HCT116 (cell line): ENCODE measurements around the gene MSL1. TPM values are rescaled to one million over a fixed set of nuclear protein-coding genes. Genes with fewer than 3 reads are reported as not detected.

Source experiments
- ATAC-seq: fragments of 200-7000 bp; cut with Tn5 transposase; 2 replicates; pipeline ENCODE4 v1.9.1; 2020; ENCODE audit warnings: mild to moderate bottlenecking, moderate library complexity
- BruUV-seq: library from RNA; stranded (reverse); fragments of 400-500 nt; replicated peaks from 2 replicates; lab custom pipeline; 2021; lab: Mats Ljungman, UMichigan
- CTCF ChIA-PET: fragments of 300-600 bp; sonication (Branson Sonifier 250); formaldehyde crosslinking; loops from one replicate; lab custom pipeline; 2021; ENCODE audit warnings: antibody characterized with exemption; lab: Charles Lee
- POLR2A ChIA-PET: fragments of 300-600, 350-600 bp; sonication (Branson Sonifier 250); formaldehyde crosslinking; loops from one replicate; lab custom pipeline; 2021; ENCODE audit warnings: antibody characterized with exemption; lab: Charles Lee
- RAD21 ChIA-PET, 2 experiments: fragments of 300-600 bp; sonication (Branson Sonifier 250); formaldehyde crosslinking; loops; one replicate each; lab custom pipeline; 2023; ENCODE audit warnings: low total read pairs in 2 of 2; ENCODE audit not compliant: uncharacterized antibody in 2 of 2, unreplicated experiment in 2 of 2, low non-redundant PET in 1 of 2; lab: Charles Lee
- DNase-seq: peaks from one replicate; pipeline ENCODE4 v3.0.0-alpha.2; 2010; ENCODE audit warnings: low read depth, low spot score
- H2AFZ ChIP-seq: fragments of 200-600 bp; shearing (Covaris generic), sonication (generic); 2 replicates; pipeline ENCODE4 v1.6.1; 2017; ENCODE audit warnings: low read depth, mixed run types, mixed read lengths, antibody characterized with exemption, low read length; ENCODE audit not compliant: poor library complexity, severe bottlenecking
- H3K27ac ChIP-seq: 2 replicates; pipeline ENCODE4 v1.5.1; 2012; ENCODE audit warnings: low read depth, low read length
- H3K27me3 ChIP-seq: fragments of 200-600 bp; sonication (generic); 2 replicates; pipeline ENCODE4 v1.6.1; 2016; ENCODE audit warnings: mixed run types, low read length, mixed read lengths; ENCODE audit not compliant: insufficient read depth
- H3K36me3 ChIP-seq, 2 experiments: fragments of 200-500 bp in 1 of 2; fragments of 200-600 bp in 1 of 2; sonication (Bioruptor generic) in 1 of 2; sonication (generic) in 1 of 2; 2 replicates each; pipeline versions ENCODE4 v1.5.1 to v1.6.1; 2014 to 2016; ENCODE audit warnings: low read length in 2 of 2, inconsistent platforms in 1 of 2, mixed read lengths in 1 of 2, mixed run types in 1 of 2; ENCODE audit not compliant: insufficient read depth in 2 of 2, control insufficient read depth in 1 of 2
- H3K4me1 ChIP-seq, 2 experiments: fragments of 200-600 bp in 1 of 2; sonication (generic) in 1 of 2; 2 replicates each; pipeline versions ENCODE4 v1.5.1 to v1.6.1; 2012 to 2017; ENCODE audit warnings: low read length in 2 of 2, inconsistent platforms in 1 of 2, mild to moderate bottlenecking in 1 of 2, mixed read lengths in 1 of 2, mixed run types in 1 of 2, moderate library complexity in 1 of 2; ENCODE audit not compliant: insufficient read depth in 2 of 2, control insufficient read depth in 1 of 2
- H3K4me2 ChIP-seq: fragments of 200-600 bp; sonication (generic); 2 replicates; pipeline ENCODE4 v1.6.1; 2017; ENCODE audit warnings: mixed run types, low read length, mixed read lengths
- H3K4me3 ChIP-seq, 2 experiments: fragments of 200-600 bp in 1 of 2; sonication (generic) in 1 of 2; replicated peaks in 1 of 2; 2 replicates each; pipeline ENCODE4 v1.5.1; 2011 to 2016; ENCODE audit warnings: low read length in 2 of 2, control low read depth in 1 of 2, low read depth in 1 of 2, mild to moderate bottlenecking in 1 of 2, mixed read lengths in 1 of 2, mixed run types in 1 of 2
- H3K79me2 ChIP-seq: fragments of 200-600 bp; sonication (generic); 2 replicates; pipeline ENCODE4 v1.6.1; 2017; ENCODE audit warnings: mild to moderate bottlenecking, mixed run types, low read length, moderate library complexity, mixed read lengths; ENCODE audit not compliant: insufficient read depth
- H3K9ac ChIP-seq: fragments of 200-600 bp; sonication (generic); 2 replicates; pipeline ENCODE4 v1.6.1; 2016; ENCODE audit warnings: low read length, mixed read lengths
- H3K9me2 ChIP-seq: fragments of 200-600 bp; sonication (generic), shearing (Covaris generic); 2 replicates; pipeline ENCODE4 v1.6.1; 2017; ENCODE audit warnings: mixed run types, mild to moderate bottlenecking, moderate library complexity; ENCODE audit not compliant: insufficient read depth
- H3K9me3 ChIP-seq, 2 experiments: fragments of 200-500 bp in 1 of 2; fragments of 200-600 bp in 1 of 2; sonication (Bioruptor generic) in 1 of 2; sonication (generic) in 1 of 2; 2 replicates each; pipeline ENCODE4 v1.6.1; 2014 to 2017; ENCODE audit warnings: low read length in 2 of 2, mixed read lengths in 2 of 2, inconsistent platforms in 1 of 2, low read depth in 1 of 2, mild to moderate bottlenecking in 1 of 2, mixed run types in 1 of 2, moderate library complexity in 1 of 2; ENCODE audit not compliant: control insufficient read depth in 1 of 2, insufficient read depth in 1 of 2
- H4K20me1 ChIP-seq: fragments of 200-600 bp; sonication (generic), shearing (Covaris generic); 2 replicates; pipeline ENCODE4 v1.6.1; 2017; ENCODE audit warnings: mixed run types, mild to moderate bottlenecking, moderate library complexity; ENCODE audit not compliant: insufficient read depth
- CBX3 ChIP-seq: IDR thresholded peaks from 2 replicates; pipeline ENCODE4 v1.6.1; 2012; ENCODE audit warnings: low read depth
- EGR1 ChIP-seq: IDR thresholded peaks from 2 replicates; pipeline ENCODE4 v1.6.1; 2012; ENCODE audit warnings: low read depth
- EZH2 ChIP-seq: fragments of 200-600 bp; sonication (generic); IDR thresholded peaks from 2 replicates; pipeline ENCODE4 v1.6.1; 2017; ENCODE audit warnings: antibody characterized with exemption, mixed run types
- FOSL1 ChIP-seq: IDR thresholded peaks from 2 replicates; pipeline ENCODE4 v1.6.1; 2012; ENCODE audit warnings: low read depth
- MAX ChIP-seq: IDR thresholded peaks from 2 replicates; pipeline ENCODE4 v1.6.1; 2012
- POLR2A ChIP-seq: IDR thresholded peaks from 2 replicates; pipeline ENCODE4 v1.7.0; 2011; ENCODE audit warnings: borderline replicate concordance; ENCODE audit not compliant: insufficient read depth, insufficient read length; ENCODE audit errors: extremely low read depth
- POLR2AphosphoS5 ChIP-seq: IDR thresholded peaks from 2 replicates; pipeline ENCODE4 v1.6.1; 2011; ENCODE audit warnings: mild to moderate bottlenecking, low read depth, low read length, moderate library complexity
- SIN3A ChIP-seq: IDR thresholded peaks from 2 replicates; pipeline ENCODE4 v1.6.1; 2012; ENCODE audit warnings: low read depth
- SP1 ChIP-seq: IDR thresholded peaks from 2 replicates; pipeline ENCODE4 v1.6.1; 2012; ENCODE audit warnings: low read depth
- SRF ChIP-seq: IDR thresholded peaks from 2 replicates; pipeline ENCODE4 v1.6.1; 2012; ENCODE audit warnings: low read depth
- TCF7L2 ChIP-seq: IDR thresholded peaks from 2 replicates; pipeline ENCODE4 v1.7.0; 2011; ENCODE audit warnings: borderline replicate concordance, inconsistent platforms; ENCODE audit not compliant: insufficient read depth, insufficient read length; ENCODE audit errors: extremely low read depth
- YY1 ChIP-seq: IDR thresholded peaks from 2 replicates; pipeline ENCODE4 v1.6.1; 2011; ENCODE audit warnings: low read length, low read depth, moderate library complexity, mild to moderate bottlenecking; ENCODE audit not compliant: insufficient replicate concordance; ENCODE audit errors: extremely low read depth
- ZFX ChIP-seq: fragments of 450-650 bp; IDR thresholded peaks from 2 replicates; pipeline ENCODE4 v1.6.1; 2017
- intact Hi-C: fragments of 100-400 bp; cut with micrococcal nuclease; formaldehyde crosslinking; loops from 2 replicates; pipeline ENCODE4 v1.10.0; 2022
- total RNA-seq: library from RNA; stranded (reverse); gene quantifications from one replicate; pipeline ENCODE4 v1.2.1, GENCODE V29; 2021; ENCODE audit not compliant: unreplicated experiment

The MSL1 gene
- total RNA-seq, 1 experiment from 2014 or later = 67.2 TPM

- no peak for DNase-seq
- H3K27ac ChIP-seq = peak overlapping the region; percentile 96
These were observed 22.0 kb upstream of the MSL1 start for GRCh38 chr17:40099619-40100418.

GRCh38 chr17:40100419-40100668 is 21.4 kb upstream of the MSL1 start, which contains the start of gene NR1D1:
Gene NR1D1, minus strand, starts transcription at chr17:40100589. Its CDS starts 495 bp downstream, at chr17:40100094.
- H3K4me3 ChIP-seq = peak within 1 kb of the TSS; percentile 76 to 86
- H3K4me2 ChIP-seq = peak within 1 kb of the TSS; percentile 94
- H4K20me1 ChIP-seq = no peaks in the 10 kb centered on the region
- DNase-seq (no peak), ATAC-seq (no peak; the same call in 1 of the 2 replicates)
- peak within 1 kb of the TSS; percentile 97 for H3K9ac ChIP-seq
- peaks cover 17 to 29% of the 10 kb centered on the region in 2 experiments for H3K36me3 ChIP-seq
- no peaks in the 10 kb centered on the region for H3K9me2 ChIP-seq
- ChIA-PET RAD21 (interaction anchor here (0.7 to 1.6 kb wide), 4 partner anchors 9 to 13 kb away, joined by 3 to 4 read pairs (median 4); no protein-coding TSS in a partner anchor), CTCF (interaction anchor here (1.1 to 4.5 kb wide), 3 partner anchors 11 to 87 kb away, joined by 4 to 69 read pairs (median 8); no protein-coding TSS in a partner anchor), POLR2A (interaction anchor here (0.6 to 7.6 kb wide), 23 partner anchors 8 to 227 kb away, joined by 3 to 160 read pairs (median 5); partner anchors contain the start of genes CASC3, MED24 and THRA)
- H3K27ac ChIP-seq = peak within 1 kb of the TSS; percentile 96
- TF ChIP-seq TCF7L2 (no peak), SIN3A (peak; percentile 98), EGR1 (no peak), MAX (no peak), ZFX (no peak), FOSL1 (no peak), POLR2AphosphoS5 (peak; percentile 95), POLR2A (peak; percentile 65)
- H3K79me2 ChIP-seq = peaks cover 42% of the 10 kb centered on the region
- H3K9me3 ChIP-seq = no peaks in the 10 kb centered on the region
- no peak within 1 kb of the TSS for H2AFZ ChIP-seq
- intact Hi-C loops = no loop called here
- no peaks in the 10 kb centered on the region for H3K27me3 ChIP-seq
- no TSS peak for BruUV-seq
- H3K4me1 ChIP-seq = peaks cover 40 to 77% of the 10 kb centered on the region in 2 experiments

More at GRCh38 chr17:40099619-40100418, 22.0 kb upstream of the MSL1 start:
- Histone ChIP-seq H3K9me3 (no peaks in the 10 kb centered on the region), H3K9ac (peak overlapping the region; percentile 97), H3K4me2 (peak overlapping the region; percentile 94), H4K20me1 (no peaks in the 10 kb centered on the region), H3K4me3 (peak overlapping the region; percentile 76 to 86), H2AFZ (no peak overlapping the region), H3K4me1 (peaks cover 37 to 71% of the 10 kb centered on the region in 2 experiments), H3K36me3 (peaks cover 22 to 35% of the 10 kb centered on the region in 2 experiments), H3K9me2 (no peaks in the 10 kb centered on the region), H3K27me3 (no peaks in the 10 kb centered on the region), H3K79me2 (peaks cover 42% of the 10 kb centered on the region)
- TSS peak; percentile 81 for BruUV-seq
- ChIA-PET RAD21 (interaction anchor here (0.6 to 1.6 kb wide), 5 partner anchors 9 to 24 kb away, joined by 3 to 4 read pairs (median 3); no protein-coding TSS in a partner anchor), CTCF (interaction anchor here (1.1 to 4.5 kb wide), 6 partner anchors 12 to 86 kb away, joined by 3 to 69 read pairs (median 6); partner anchors contain the start of gene THRA), POLR2A (interaction anchor here (0.6 to 7.6 kb wide), 26 partner anchors 7 to 227 kb away, joined by 3 to 160 read pairs (median 4); partner anchors contain the start of genes CASC3, MED24, PSMD3 and THRA)
- intact Hi-C loops = no loop called here
- TF ChIP-seq CBX3 = no peak
- TF ChIP-seq EZH2 = no peak
- TF ChIP-seq SP1 = no peak
- TF ChIP-seq YY1 = no peak
- no peak for TF ChIP-seq MAX
- TF ChIP-seq SRF = no peak
- TF ChIP-seq TCF7L2 = no peak
- peak; percentile 9; the same call in 1 of the 2 replicates for ATAC-seq
